ENCODE results near the gene ROCK2. TPM values are rescaled to one million over a fixed set of nuclear protein-coding genes. Genes with fewer than 3 reads are reported as not detected.

ROCK2 gene
- total and polyA plus RNA-seq, 2 of the 13 experiments (the other 11 are each of a cell fraction or from before 2014, with no cell fraction given): 38.1 to 119 TPM

DNA sequence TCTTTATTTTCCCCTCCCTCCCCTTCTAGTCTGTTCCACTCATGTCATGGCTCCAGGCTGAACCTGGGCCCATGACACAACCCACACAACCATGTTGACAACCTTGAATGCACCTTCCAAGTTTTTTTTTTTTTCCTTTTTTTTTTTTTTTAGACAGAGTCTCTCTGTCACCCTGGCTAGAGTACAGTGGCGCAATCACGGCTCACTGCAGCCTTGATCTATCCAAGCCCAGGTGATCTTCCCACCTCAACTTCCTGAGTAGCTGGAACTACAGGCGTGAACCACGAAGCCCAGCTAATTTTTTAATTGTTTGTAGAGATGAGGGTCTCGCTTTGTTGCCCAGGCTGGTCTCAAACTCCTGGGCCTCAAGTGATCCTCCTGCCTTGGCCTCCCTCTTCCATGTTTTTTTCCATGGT is 21.9 kb upstream of the ROCK2 start (continued):
- TF ChIP-seq, protein P1, sequence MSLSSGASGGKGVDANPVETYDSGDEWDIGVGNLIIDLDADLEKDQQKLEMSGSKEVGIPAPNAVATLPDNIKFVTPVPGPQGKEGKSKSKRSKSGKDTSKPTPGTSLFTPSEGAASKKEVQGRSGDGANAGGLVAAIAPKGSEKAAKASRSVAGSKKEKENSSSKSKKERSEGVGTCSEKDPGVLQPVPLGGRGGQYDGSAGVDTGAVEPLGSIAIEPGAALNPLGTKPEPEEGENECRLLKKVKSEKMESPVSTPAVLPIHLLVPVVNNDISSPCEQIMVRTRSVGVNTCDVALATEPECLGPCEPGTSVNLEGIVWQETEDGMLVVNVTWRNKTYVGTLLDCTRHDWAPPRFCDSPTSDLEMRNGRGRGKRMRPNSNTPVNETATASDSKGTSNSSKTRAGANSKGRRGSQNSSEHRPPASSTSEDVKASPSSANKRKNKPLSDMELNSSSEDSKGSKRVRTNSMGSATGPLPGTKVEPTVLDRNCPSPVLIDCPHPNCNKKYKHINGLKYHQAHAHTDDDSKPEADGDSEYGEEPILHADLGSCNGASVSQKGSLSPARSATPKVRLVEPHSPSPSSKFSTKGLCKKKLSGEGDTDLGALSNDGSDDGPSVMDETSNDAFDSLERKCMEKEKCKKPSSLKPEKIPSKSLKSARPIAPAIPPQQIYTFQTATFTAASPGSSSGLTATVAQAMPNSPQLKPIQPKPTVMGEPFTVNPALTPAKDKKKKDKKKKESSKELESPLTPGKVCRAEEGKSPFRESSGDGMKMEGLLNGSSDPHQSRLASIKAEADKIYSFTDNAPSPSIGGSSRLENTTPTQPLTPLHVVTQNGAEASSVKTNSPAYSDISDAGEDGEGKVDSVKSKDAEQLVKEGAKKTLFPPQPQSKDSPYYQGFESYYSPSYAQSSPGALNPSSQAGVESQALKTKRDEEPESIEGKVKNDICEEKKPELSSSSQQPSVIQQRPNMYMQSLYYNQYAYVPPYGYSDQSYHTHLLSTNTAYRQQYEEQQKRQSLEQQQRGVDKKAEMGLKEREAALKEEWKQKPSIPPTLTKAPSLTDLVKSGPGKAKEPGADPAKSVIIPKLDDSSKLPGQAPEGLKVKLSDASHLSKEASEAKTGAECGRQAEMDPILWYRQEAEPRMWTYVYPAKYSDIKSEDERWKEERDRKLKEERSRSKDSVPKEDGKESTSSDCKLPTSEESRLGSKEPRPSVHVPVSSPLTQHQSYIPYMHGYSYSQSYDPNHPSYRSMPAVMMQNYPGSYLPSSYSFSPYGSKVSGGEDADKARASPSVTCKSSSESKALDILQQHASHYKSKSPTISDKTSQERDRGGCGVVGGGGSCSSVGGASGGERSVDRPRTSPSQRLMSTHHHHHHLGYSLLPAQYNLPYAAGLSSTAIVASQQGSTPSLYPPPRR (CRISPR knock-in tag; IDR thresholded peaks at IDR 0.05; ENCODE audit: borderline replicate concordance): peak; percentile 74
- TF ChIP-seq IRF2 (CRISPR knock-in tag; IDR thresholded peaks at IDR 0.05): peak; percentile 38; the same call in 1 of the 2 replicates
- TF ChIP-seq ZNF891 (CRISPR knock-in tag; IDR thresholded peaks at IDR 0.05): no peak
- TF ChIP-seq, protein P2, sequence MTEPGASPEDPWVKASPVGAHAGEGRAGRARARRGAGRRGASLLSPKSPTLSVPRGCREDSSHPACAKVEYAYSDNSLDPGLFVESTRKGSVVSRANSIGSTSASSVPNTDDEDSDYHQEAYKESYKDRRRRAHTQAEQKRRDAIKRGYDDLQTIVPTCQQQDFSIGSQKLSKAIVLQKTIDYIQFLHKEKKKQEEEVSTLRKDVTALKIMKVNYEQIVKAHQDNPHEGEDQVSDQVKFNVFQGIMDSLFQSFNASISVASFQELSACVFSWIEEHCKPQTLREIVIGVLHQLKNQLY (CRISPR knock-in tag; IDR thresholded peaks at IDR 0.05): peak; percentile 77; the same call in 1 of the 2 replicates
- TF ChIP-seq SNAI1 (CRISPR knock-in tag; IDR thresholded peaks at IDR 0.05; ENCODE audit: borderline replicate concordance): no peak
- TF ChIP-seq, protein P3, sequence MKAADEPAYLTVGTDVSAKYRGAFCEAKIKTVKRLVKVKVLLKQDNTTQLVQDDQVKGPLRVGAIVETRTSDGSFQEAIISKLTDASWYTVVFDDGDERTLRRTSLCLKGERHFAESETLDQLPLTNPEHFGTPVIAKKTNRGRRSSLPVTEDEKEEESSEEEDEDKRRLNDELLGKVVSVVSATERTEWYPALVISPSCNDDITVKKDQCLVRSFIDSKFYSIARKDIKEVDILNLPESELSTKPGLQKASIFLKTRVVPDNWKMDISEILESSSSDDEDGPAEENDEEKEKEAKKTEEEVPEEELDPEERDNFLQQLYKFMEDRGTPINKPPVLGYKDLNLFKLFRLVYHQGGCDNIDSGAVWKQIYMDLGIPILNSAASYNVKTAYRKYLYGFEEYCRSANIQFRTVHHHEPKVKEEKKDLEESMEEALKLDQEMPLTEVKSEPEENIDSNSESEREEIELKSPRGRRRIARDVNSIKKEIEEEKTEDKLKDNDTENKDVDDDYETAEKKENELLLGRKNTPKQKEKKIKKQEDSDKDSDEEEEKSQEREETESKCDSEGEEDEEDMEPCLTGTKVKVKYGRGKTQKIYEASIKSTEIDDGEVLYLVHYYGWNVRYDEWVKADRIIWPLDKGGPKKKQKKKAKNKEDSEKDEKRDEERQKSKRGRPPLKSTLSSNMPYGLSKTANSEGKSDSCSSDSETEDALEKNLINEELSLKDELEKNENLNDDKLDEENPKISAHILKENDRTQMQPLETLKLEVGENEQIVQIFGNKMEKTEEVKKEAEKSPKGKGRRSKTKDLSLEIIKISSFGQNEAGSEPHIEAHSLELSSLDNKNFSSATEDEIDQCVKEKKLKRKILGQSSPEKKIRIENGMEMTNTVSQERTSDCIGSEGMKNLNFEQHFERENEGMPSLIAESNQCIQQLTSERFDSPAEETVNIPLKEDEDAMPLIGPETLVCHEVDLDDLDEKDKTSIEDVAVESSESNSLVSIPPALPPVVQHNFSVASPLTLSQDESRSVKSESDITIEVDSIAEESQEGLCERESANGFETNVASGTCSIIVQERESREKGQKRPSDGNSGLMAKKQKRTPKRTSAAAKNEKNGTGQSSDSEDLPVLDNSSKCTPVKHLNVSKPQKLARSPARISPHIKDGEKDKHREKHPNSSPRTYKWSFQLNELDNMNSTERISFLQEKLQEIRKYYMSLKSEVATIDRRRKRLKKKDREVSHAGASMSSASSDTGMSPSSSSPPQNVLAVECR (CRISPR knock-in tag; IDR thresholded peaks at IDR 0.05; ENCODE audit: borderline replicate concordance): peak; percentile 27; the same call in 1 of the 2 replicates
- TF ChIP-seq ZNF724P (CRISPR knock-in tag; IDR thresholded peaks at IDR 0.05; ENCODE audit: borderline replicate concordance): no peak
- TF ChIP-seq, protein P4, sequence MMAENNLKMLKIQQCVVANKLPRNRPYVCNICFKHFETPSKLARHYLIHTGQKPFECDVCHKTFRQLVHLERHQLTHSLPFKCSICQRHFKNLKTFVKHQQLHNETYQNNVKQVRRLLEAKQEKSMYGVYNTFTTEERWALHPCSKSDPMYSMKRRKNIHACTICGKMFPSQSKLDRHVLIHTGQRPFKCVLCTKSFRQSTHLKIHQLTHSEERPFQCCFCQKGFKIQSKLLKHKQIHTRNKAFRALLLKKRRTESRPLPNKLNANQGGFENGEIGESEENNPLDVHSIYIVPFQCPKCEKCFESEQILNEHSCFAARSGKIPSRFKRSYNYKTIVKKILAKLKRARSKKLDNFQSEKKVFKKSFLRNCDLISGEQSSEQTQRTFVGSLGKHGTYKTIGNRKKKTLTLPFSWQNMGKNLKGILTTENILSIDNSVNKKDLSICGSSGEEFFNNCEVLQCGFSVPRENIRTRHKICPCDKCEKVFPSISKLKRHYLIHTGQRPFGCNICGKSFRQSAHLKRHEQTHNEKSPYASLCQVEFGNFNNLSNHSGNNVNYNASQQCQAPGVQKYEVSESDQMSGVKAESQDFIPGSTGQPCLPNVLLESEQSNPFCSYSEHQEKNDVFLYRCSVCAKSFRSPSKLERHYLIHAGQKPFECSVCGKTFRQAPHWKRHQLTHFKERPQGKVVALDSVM (CRISPR knock-in tag; IDR thresholded peaks at IDR 0.05): peak; percentile 84
- TF ChIP-seq, protein P5, sequence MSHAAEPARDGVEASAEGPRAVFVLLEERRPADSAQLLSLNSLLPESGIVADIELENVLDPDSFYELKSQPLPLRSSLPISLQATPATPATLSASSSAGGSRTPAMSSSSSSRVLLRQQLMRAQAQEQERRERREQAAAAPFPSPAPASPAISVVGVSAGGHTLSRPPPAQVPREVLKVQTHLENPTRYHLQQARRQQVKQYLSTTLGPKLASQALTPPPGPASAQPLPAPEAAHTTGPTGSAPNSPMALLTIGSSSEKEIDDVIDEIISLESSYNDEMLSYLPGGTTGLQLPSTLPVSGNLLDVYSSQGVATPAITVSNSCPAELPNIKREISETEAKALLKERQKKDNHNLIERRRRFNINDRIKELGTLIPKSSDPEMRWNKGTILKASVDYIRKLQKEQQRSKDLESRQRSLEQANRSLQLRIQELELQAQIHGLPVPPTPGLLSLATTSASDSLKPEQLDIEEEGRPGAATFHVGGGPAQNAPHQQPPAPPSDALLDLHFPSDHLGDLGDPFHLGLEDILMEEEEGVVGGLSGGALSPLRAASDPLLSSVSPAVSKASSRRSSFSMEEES (CRISPR knock-in tag; IDR thresholded peaks at IDR 0.05): peak; percentile 68; the same call in 1 of the 2 replicates
- TF ChIP-seq, protein P6, sequence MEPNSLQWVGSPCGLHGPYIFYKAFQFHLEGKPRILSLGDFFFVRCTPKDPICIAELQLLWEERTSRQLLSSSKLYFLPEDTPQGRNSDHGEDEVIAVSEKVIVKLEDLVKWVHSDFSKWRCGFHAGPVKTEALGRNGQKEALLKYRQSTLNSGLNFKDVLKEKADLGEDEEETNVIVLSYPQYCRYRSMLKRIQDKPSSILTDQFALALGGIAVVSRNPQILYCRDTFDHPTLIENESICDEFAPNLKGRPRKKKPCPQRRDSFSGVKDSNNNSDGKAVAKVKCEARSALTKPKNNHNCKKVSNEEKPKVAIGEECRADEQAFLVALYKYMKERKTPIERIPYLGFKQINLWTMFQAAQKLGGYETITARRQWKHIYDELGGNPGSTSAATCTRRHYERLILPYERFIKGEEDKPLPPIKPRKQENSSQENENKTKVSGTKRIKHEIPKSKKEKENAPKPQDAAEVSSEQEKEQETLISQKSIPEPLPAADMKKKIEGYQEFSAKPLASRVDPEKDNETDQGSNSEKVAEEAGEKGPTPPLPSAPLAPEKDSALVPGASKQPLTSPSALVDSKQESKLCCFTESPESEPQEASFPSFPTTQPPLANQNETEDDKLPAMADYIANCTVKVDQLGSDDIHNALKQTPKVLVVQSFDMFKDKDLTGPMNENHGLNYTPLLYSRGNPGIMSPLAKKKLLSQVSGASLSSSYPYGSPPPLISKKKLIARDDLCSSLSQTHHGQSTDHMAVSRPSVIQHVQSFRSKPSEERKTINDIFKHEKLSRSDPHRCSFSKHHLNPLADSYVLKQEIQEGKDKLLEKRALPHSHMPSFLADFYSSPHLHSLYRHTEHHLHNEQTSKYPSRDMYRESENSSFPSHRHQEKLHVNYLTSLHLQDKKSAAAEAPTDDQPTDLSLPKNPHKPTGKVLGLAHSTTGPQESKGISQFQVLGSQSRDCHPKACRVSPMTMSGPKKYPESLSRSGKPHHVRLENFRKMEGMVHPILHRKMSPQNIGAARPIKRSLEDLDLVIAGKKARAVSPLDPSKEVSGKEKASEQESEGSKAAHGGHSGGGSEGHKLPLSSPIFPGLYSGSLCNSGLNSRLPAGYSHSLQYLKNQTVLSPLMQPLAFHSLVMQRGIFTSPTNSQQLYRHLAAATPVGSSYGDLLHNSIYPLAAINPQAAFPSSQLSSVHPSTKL (CRISPR knock-in tag; IDR thresholded peaks at IDR 0.05): peak; percentile 89; the same call in 1 of the 2 replicates
- TF ChIP-seq SSRP1 (CRISPR knock-in tag; IDR thresholded peaks at IDR 0.05): peak; percentile 49; the same call in 1 of the 2 replicates

Measured in HepG2 (cell line).